MCF 10A (cell line): ENCODE results near the gene ROPN1. TPM values are rescaled to one million over a fixed set of nuclear protein-coding genes. Genes with fewer than 3 reads are reported as not detected.
"Not testable (repeated sequence)": the region's sequence is repeated elsewhere in the genome, so short reads cannot be mapped to it uniquely, and the experiment has no call there.

Experiments used
- BruUV-seq: library from RNA; stranded (reverse); fragments of 400-500 nt; replicated peaks from 2 replicates; lab custom pipeline; 2021; lab: Mats Ljungman, UMichigan
- CTCF ChIA-PET: fragments of 300-600 bp; sonication (Branson Sonifier 250); formaldehyde crosslinking; extraction: SDS; loops from one replicate; lab custom pipeline; 2021; ENCODE audit warnings: antibody characterized with exemption, inconsistent platforms; lab: Yijun Ruan, JAX
- POLR2A ChIA-PET: fragments of 300-600, 350-650 bp; sonication (Branson Sonifier 250); formaldehyde crosslinking; extraction: SDS; loops from one replicate; lab custom pipeline; 2020; ENCODE audit warnings: antibody characterized with exemption, inconsistent platforms; lab: Yijun Ruan, JAX
- DNase-seq: peaks from one replicate; pipeline ENCODE4 v3.0.0-alpha.2; 2018; ENCODE audit not compliant: unreplicated experiment
- H3K27ac Mint-ChIP-seq: one replicate; pipeline ENCODE4 v1.8.0; 2022; ENCODE audit warnings: mild to moderate bottlenecking, low read depth, mixed read lengths; ENCODE audit not compliant: unreplicated experiment
- H3K27me3 Mint-ChIP-seq: one replicate; pipeline ENCODE4 v1.8.0; 2022; ENCODE audit warnings: mixed read lengths; ENCODE audit not compliant: insufficient read depth, unreplicated experiment
- H3K36me3 Mint-ChIP-seq: one replicate; pipeline ENCODE4 v1.8.0; 2022; ENCODE audit warnings: mild to moderate bottlenecking, moderate library complexity, mixed read lengths; ENCODE audit not compliant: insufficient read depth, unreplicated experiment
- H3K4me1 Mint-ChIP-seq: one replicate; pipeline ENCODE4 v1.8.0; 2022; ENCODE audit warnings: mixed read lengths; ENCODE audit not compliant: insufficient read depth, unreplicated experiment
- H3K4me3 Mint-ChIP-seq: one replicate; pipeline ENCODE4 v1.8.0; 2022; ENCODE audit warnings: mild to moderate bottlenecking, moderate library complexity, mixed read lengths; ENCODE audit not compliant: unreplicated experiment
- H3K9me3 Mint-ChIP-seq: one replicate; pipeline ENCODE4 v1.8.0; 2022; ENCODE audit warnings: mixed read lengths; ENCODE audit not compliant: unreplicated experiment
- CTCF ChIP-seq: fragments of 200-600 bp; IDR thresholded peaks from one replicate; pipeline ENCODE4 v1.8.0; 2022; ENCODE audit warnings: antibody characterized with exemption, mild to moderate bottlenecking; ENCODE audit not compliant: unreplicated experiment
- intact Hi-C: fragments of 100-400 bp; cut with micrococcal nuclease; formaldehyde crosslinking; loops from 2 replicates; pipeline ENCODE4 v1.14.1; 2022
- total RNA-seq: library from RNA; stranded (reverse); gene quantifications from 2 replicates; pipeline ENCODE4 v1.2.3, GENCODE V29; 2022

Gene ROPN1
- total RNA-seq, 1 experiment from 2014 or later: not detected

GRCh38 chr3:123971406-123971805 lies 20.5 kb downstream of the ROPN1 start:
- Mint-ChIP-seq H3K27me3 (peaks cover 50% of the 10 kb centered on the region), H3K27ac (no peak overlapping the region), H3K4me3 (no peak overlapping the region), H3K4me1 (peaks cover 6% of the 10 kb centered on the region), H3K9me3 (no peaks in the 10 kb centered on the region), H3K36me3 (no peaks in the 10 kb centered on the region)
- no peak for TF ChIP-seq CTCF
- CTCF ChIA-PET: no interaction called here
- intact Hi-C loops: no loop called here
- POLR2A ChIA-PET: interaction anchor here (1.0 kb wide), 1 partner anchor 11 kb away, joined by 3 read pairs; the partner anchor contains the start of gene CCDC14
- no TSS peak for BruUV-seq
- DNase-seq: no peak

GRCh38 chr3:123967260-123967659 lies 24.7 kb downstream of the ROPN1 start:
- H3K9me3 Mint-ChIP-seq, POLR2A ChIA-PET, H3K4me1 Mint-ChIP-seq, H3K4me3 Mint-ChIP-seq, CTCF ChIA-PET, H3K36me3 Mint-ChIP-seq, BruUV-seq, DNase-seq, H3K27ac Mint-ChIP-seq: not testable (repeated sequence)
- peaks cover 43% of the 10 kb centered on the region for H3K27me3 Mint-ChIP-seq
- intact Hi-C loops: loop anchor here (10.0 kb wide), 1 partner anchor 222 kb away; no protein-coding TSS in a partner anchor

GRCh38 chr3:123966799-123967198 lies 25.1 kb downstream of the ROPN1 start:
- H3K27me3 Mint-ChIP-seq: peaks cover 39% of the 10 kb centered on the region
- DNase-seq, H3K4me1 Mint-ChIP-seq, H3K9me3 Mint-ChIP-seq, H3K36me3 Mint-ChIP-seq, CTCF ChIA-PET, H3K4me3 Mint-ChIP-seq, H3K27ac Mint-ChIP-seq, BruUV-seq, POLR2A ChIA-PET: not testable (repeated sequence)
- intact Hi-C loops: loop anchor here (10.0 kb wide), 1 partner anchor 222 kb away; no protein-coding TSS in a partner anchor

GRCh38 chr3:123964793-123965192 lies 27.1 kb downstream of the ROPN1 start:
- H3K27me3 Mint-ChIP-seq: peaks cover 19% of the 10 kb centered on the region
- H3K36me3 Mint-ChIP-seq, DNase-seq, H3K4me1 Mint-ChIP-seq, H3K9me3 Mint-ChIP-seq, H3K27ac Mint-ChIP-seq, CTCF ChIA-PET, BruUV-seq, H3K4me3 Mint-ChIP-seq, POLR2A ChIA-PET: not testable (repeated sequence)
- intact Hi-C loops: loop anchor here (10.0 kb wide), 1 partner anchor 220 kb away; no protein-coding TSS in a partner anchor

GRCh38 chr3:123961508-123961856 lies 30.4 kb downstream of the ROPN1 start:
- H3K27ac Mint-ChIP-seq: peak overlapping the region; percentile 95
- no peaks in the 10 kb centered on the region for H3K9me3 Mint-ChIP-seq
- intact Hi-C loops: loop anchor here (10.0 kb wide), 1 partner anchor 217 kb away; no protein-coding TSS in a partner anchor
- no peak for TF ChIP-seq CTCF
- no TSS peak for BruUV-seq
- peaks cover 12% of the 10 kb centered on the region for H3K4me1 Mint-ChIP-seq
- POLR2A ChIA-PET: interaction anchor here (0.7 to 1.9 kb wide), 5 partner anchors 9 to 375 kb away, joined by 3 to 6 read pairs (median 4); no protein-coding TSS in a partner anchor
- CTCF ChIA-PET: interaction anchor here (0.6 to 1.4 kb wide), 3 partner anchors 12 to 238 kb away, joined by 3 to 4 read pairs (median 4); no protein-coding TSS in a partner anchor
- H3K27me3 Mint-ChIP-seq: no peaks in the 10 kb centered on the region
- H3K4me3 Mint-ChIP-seq: peak overlapping the region; percentile 93
- no peak for DNase-seq
- H3K36me3 Mint-ChIP-seq: no peaks in the 10 kb centered on the region
